Measurements from ENCODE around the gene FBXL14. TPM values are rescaled to one million over a fixed set of nuclear protein-coding genes. Genes with fewer than 3 reads are reported as not detected.

FBXL14 gene
- total and polyA plus RNA-seq, 2 of the 13 experiments (the other 11 are each of a cell fraction or from before 2014, with no cell fraction given): 7.0 to 7.4 TPM

DNA sequence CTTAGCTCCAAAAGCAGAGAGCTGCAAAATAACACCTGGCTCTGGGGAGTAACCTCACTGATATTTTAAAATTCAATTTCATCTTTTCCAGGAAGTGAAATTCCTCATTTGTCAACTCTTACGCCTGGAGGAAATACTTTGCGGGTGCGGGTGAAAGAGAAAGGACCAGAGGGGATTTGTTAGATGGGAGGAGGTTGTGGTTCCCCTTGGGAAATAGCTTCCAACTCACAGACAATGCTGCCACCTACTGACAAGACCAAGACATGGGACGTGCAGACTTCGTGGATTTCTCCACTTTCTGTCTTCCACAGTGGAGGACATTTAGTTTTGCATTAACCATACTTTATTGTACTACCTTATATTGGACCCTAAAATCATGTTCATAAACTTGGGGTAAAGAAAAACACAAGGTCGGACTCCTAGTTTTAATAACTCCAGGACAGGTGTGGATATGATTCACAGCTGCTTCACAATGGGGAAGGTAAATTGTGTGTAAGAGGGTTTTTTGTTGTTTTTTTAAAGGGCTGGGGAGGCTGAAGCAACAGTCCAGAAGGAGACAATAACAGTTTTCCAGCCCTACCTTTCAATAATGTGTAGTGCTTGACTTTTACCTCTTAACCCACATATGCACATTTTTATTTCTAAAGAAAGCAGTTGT is 10.8 kb downstream of the FBXL14 start (continued):
- TF ChIP-seq ZXDC (CRISPR knock-in tag; IDR thresholded peaks at IDR 0.05) (no peak), ZNF160 (CRISPR knock-in tag; IDR thresholded peaks at IDR 0.05) (no peak), CTCF (CRISPR knock-in tag; IDR thresholded peaks at IDR 0.05) (peak; percentile 91), CEBPB (IDR thresholded peaks at IDR 0.05; ENCODE audit: borderline replicate concordance, low read depth, low read length) (0 out of 2 replicates have a peak, but pooled peaks have one; percentile 9), STAG1 (CRISPR knock-in tag; IDR thresholded peaks at IDR 0.05) (peak; percentile 95), ZNF615 (CRISPR knock-in tag; IDR thresholded peaks at IDR 0.05; ENCODE audit: borderline replicate concordance) (no peak), CEBPG (CRISPR knock-in tag; IDR thresholded peaks at IDR 0.05) (peak; percentile 63), ARID3A (IDR thresholded peaks at IDR 0.05; ENCODE audit: low read depth, low read length) (no peak), RXRB (CRISPR knock-in tag; IDR thresholded peaks at IDR 0.05; ENCODE audit: borderline replicate concordance) (no peak), ZNF891 (CRISPR knock-in tag; IDR thresholded peaks at IDR 0.05) (no peak), SMC3 (IDR thresholded peaks at IDR 0.05; ENCODE audit: low read length) (peak; percentile 83), RAD21 (CRISPR knock-in tag; IDR thresholded peaks at IDR 0.05) (peak; percentile 79), IRF2 (CRISPR knock-in tag; IDR thresholded peaks at IDR 0.05) (0 out of 2 replicates have a peak, but pooled peaks have one; percentile 45), SSRP1 (CRISPR knock-in tag; IDR thresholded peaks at IDR 0.05) (no peak)
- TF ChIP-seq, protein P1, sequence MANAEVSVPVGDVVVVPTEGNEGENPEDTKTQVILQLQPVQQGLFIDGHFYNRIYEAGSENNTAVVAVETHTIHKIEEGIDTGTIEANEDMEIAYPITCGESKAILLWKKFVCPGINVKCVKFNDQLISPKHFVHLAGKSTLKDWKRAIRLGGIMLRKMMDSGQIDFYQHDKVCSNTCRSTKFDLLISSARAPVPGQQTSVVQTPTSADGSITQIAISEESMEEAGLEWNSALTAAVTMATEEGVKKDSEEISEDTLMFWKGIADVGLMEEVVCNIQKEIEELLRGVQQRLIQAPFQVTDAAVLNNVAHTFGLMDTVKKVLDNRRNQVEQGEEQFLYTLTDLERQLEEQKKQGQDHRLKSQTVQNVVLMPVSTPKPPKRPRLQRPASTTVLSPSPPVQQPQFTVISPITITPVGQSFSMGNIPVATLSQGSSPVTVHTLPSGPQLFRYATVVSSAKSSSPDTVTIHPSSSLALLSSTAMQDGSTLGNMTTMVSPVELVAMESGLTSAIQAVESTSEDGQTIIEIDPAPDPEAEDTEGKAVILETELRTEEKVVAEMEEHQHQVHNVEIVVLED (CRISPR knock-in tag; IDR thresholded peaks at IDR 0.05; ENCODE audit: borderline replicate concordance): no peak
- TF ChIP-seq, protein P2, sequence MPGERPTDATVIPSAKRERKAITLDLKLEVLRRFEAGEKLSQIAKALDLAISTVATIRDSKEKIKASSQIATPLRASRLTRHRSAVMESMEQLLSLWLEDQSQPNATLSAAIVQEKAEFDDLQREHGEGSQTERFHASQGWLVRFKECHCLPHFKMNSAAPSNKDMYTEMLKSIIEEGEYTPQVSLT (CRISPR knock-in tag; IDR thresholded peaks at IDR 0.05; ENCODE audit: borderline replicate concordance, low read depth): no peak

All from HepG2 (cell line).